SK-N-SH treated with all-trans-retinoic acid at 6 μM for 48 hours (cell line): ENCODE results near the gene TTC16.

Experiments
- ARNTL ChIP-seq: fragments of 450-650 bp; formaldehyde crosslinking; IDR thresholded peaks from 2 replicates; pipeline ENCODE4 v1.5.0; 2020; ENCODE audit warnings: low read depth, mild to moderate bottlenecking, moderate library complexity, borderline replicate concordance
- CREB5 ChIP-seq: fragments of 250-450 bp; sonication (Bioruptor Pico); IDR thresholded peaks from 2 replicates; pipeline ENCODE4 v1.5.1; 2020; ENCODE audit warnings: low read depth, mild to moderate bottlenecking, moderate library complexity
- PATZ1 ChIP-seq: fragments of 250-450 bp; sonication (Bioruptor Pico); IDR thresholded peaks from 2 replicates; pipeline ENCODE4 v1.8.0; 2020; ENCODE audit warnings: mild to moderate bottlenecking, moderate library complexity, borderline replicate concordance
- PPARA ChIP-seq: fragments of 250-450 bp; sonication (Bioruptor Pico); IDR thresholded peaks from 2 replicates; pipeline ENCODE4 v1.5.0; 2020; ENCODE audit warnings: mild to moderate bottlenecking, borderline replicate concordance
- RARB ChIP-seq: fragments of 250-450 bp; sonication (Bioruptor Pico); IDR thresholded peaks from 2 replicates; pipeline ENCODE4 v1.8.0; 2021; ENCODE audit warnings: mild to moderate bottlenecking, moderate library complexity
- SNAI2 ChIP-seq: fragments of 250-450 bp; sonication (Bioruptor Pico); IDR thresholded peaks from 2 replicates; pipeline ENCODE4 v1.5.0; 2020; ENCODE audit warnings: mild to moderate bottlenecking, moderate library complexity
- TSHZ2 ChIP-seq: fragments of 250-450 bp; sonication (Bioruptor Pico); IDR thresholded peaks from 2 replicates; pipeline ENCODE4 v1.5.0; 2020; ENCODE audit warnings: mild to moderate bottlenecking, moderate library complexity
- ZFP3 ChIP-seq: fragments of 250-450 bp; sonication (Bioruptor Pico); IDR thresholded peaks from 2 replicates; pipeline ENCODE4 v1.5.0; 2020; ENCODE audit warnings: mild to moderate bottlenecking, moderate library complexity
- ZFP30 ChIP-seq: fragments of 450-650 bp; formaldehyde crosslinking; IDR thresholded peaks from 2 replicates; pipeline ENCODE4 v1.5.0; 2022; ENCODE audit warnings: mild to moderate bottlenecking, moderate library complexity
- ZNF565 ChIP-seq: fragments of 450-650 bp; formaldehyde crosslinking; conservative IDR thresholded peaks from 2 replicates; pipeline ENCODE4 v1.5.0; 2020; ENCODE audit warnings: low read depth, mild to moderate bottlenecking, moderate library complexity
- ZNF70 ChIP-seq: fragments of 450-650 bp; formaldehyde crosslinking; IDR thresholded peaks from 2 replicates; pipeline ENCODE4 v1.5.0; 2020; ENCODE audit warnings: mild to moderate bottlenecking, moderate library complexity
- ZNF8 ChIP-seq: fragments of 450-650 bp; formaldehyde crosslinking; IDR thresholded peaks from 2 replicates; pipeline ENCODE4 v1.5.0; 2020; ENCODE audit warnings: mild to moderate bottlenecking, moderate library complexity
- TF ChIP-seq, protein P1 (sequence below): fragments of 250-450 bp; sonication (Bioruptor Pico); IDR thresholded peaks from 2 replicates; pipeline ENCODE4 v1.5.1; 2021; ENCODE audit warnings: mild to moderate bottlenecking, moderate library complexity

- TF ChIP-seq TSHZ2 (CRISPR knock-in tag) (no peak), ZFP30 (CRISPR knock-in tag) (no peak), ZNF565 (no peak), ZNF8 (CRISPR knock-in tag) (no peak), ZNF70 (CRISPR knock-in tag) (no peak), PATZ1 (CRISPR knock-in tag) (no peak), SNAI2 (no peak), ARNTL (CRISPR knock-in tag) (no peak), RARB (no peak), ZFP3 (CRISPR knock-in tag) (no peak), PPARA (CRISPR knock-in tag) (no peak), CREB5 (CRISPR knock-in tag) (no peak)
- TF ChIP-seq, protein P1, sequence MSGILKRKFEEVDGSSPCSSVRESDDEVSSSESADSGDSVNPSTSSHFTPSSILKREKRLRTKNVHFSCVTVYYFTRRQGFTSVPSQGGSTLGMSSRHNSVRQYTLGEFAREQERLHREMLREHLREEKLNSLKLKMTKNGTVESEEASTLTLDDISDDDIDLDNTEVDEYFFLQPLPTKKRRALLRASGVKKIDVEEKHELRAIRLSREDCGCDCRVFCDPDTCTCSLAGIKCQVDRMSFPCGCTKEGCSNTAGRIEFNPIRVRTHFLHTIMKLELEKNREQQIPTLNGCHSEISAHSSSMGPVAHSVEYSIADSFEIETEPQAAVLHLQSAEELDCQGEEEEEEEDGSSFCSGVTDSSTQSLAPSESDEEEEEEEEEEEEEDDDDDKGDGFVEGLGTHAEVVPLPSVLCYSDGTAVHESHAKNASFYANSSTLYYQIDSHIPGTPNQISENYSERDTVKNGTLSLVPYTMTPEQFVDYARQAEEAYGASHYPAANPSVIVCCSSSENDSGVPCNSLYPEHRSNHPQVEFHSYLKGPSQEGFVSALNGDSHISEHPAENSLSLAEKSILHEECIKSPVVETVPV (CRISPR knock-in tag) = no peak
These were observed 5.0 kb downstream of the TTC16 start for GRCh38 chr9:127720865-127721227.
